GM12878 (cell line): ENCODE results near the gene NGFR. TPM values are rescaled to one million over a fixed set of nuclear protein-coding genes. Genes with fewer than 3 reads are reported as not detected.

Source experiments
- ATAC-seq: fragments of 200-7000 bp; cut with Tn5 transposase; 3 replicates; pipeline ENCODE4 v1.9.1; 2020; ENCODE audit warnings: mild to moderate bottlenecking, moderate library complexity
- BruUV-seq: library from RNA; stranded (reverse); fragments of 400-500 nt; replicated peaks from 2 replicates; lab custom pipeline; 2021; lab: Mats Ljungman, UMichigan
- CTCF ChIA-PET: fragments of 300-600 bp; sonication (Branson Sonifier 250); formaldehyde crosslinking; extraction: SDS; loops from one replicate; lab custom pipeline; 2021; ENCODE audit warnings: inconsistent platforms; lab: Yijun Ruan, JAX
- POLR2A ChIA-PET: fragments of 350-600 bp; formaldehyde crosslinking; extraction: SDS; loops from one replicate; lab custom pipeline; 2021; ENCODE audit warnings: inconsistent platforms; lab: Charles Lee
- RAD21 ChIA-PET: fragments of 300-600 bp; sonication (Branson Sonifier 250); formaldehyde crosslinking; loops from one replicate; lab custom pipeline; 2023; ENCODE audit warnings: antibody characterized with exemption; ENCODE audit not compliant: unreplicated experiment; lab: Charles Lee
- SMC1A ChIA-PET: fragments of 300-600 bp; sonication (Branson Sonifier 250); formaldehyde crosslinking; loops from one replicate; lab custom pipeline; 2023; ENCODE audit not compliant: unreplicated experiment, uncharacterized antibody; lab: Charles Lee
- DNase-seq: peaks from one replicate; pipeline ENCODE4 v3.0.0-alpha.2; 2011; ENCODE audit warnings: low read depth, low spot score
- FAIRE-seq: peaks from 3 replicates; lab custom pipeline; 2011; peaks lifted over from hg19 to GRCh38; lab: Jason Lieb, UNC
- H2AFZ ChIP-seq: 2 replicates; pipeline ENCODE4 v1.6.0; 2011; ENCODE audit warnings: low read depth, low read length, control low read depth; ENCODE audit not compliant: control insufficient read depth
- H3K27ac ChIP-seq: 2 replicates; pipeline ENCODE4 v1.5.1; 2011; ENCODE audit warnings: control low read depth; ENCODE audit not compliant: control insufficient read depth, insufficient read depth
- H3K27me3 ChIP-seq, 2 experiments: replicated peaks in 1 of 2; 2 replicates each; pipeline versions ENCODE4 v1.6.0 to v1.6.1; 2011; ENCODE audit warnings: low read length in 1 of 2; ENCODE audit not compliant: control insufficient read depth in 2 of 2, insufficient read depth in 2 of 2
- H3K36me3 ChIP-seq, 2 experiments: 2 replicates each; pipeline ENCODE4 v1.5.1; 2011; ENCODE audit warnings: low read length in 1 of 2; ENCODE audit not compliant: control insufficient read depth in 2 of 2, insufficient read depth in 2 of 2
- H3K4me1 ChIP-seq: 2 replicates; pipeline ENCODE4 v1.6.1; 2011; ENCODE audit warnings: mild to moderate bottlenecking, low read length, moderate library complexity, mixed read lengths; ENCODE audit not compliant: control insufficient read depth, insufficient read depth
- H3K4me2 ChIP-seq: 2 replicates; pipeline ENCODE4 v1.6.0; 2011; ENCODE audit warnings: control low read depth; ENCODE audit not compliant: control insufficient read depth, insufficient read depth
- H3K4me3 ChIP-seq: fragments of 200-600 bp; sonication (generic); 2 replicates; pipeline ENCODE4 v1.5.1; 2016
- H3K79me2 ChIP-seq: 2 replicates; pipeline ENCODE4 v1.6.0; 2011; ENCODE audit warnings: low read length; ENCODE audit not compliant: control insufficient read depth, insufficient read depth
- H3K9ac ChIP-seq: 2 replicates; pipeline ENCODE4 v1.8.0; 2011; ENCODE audit warnings: low read length, control low read depth, mixed read lengths; ENCODE audit not compliant: control insufficient read depth, insufficient read depth
- H3K9me3 ChIP-seq: replicated peaks from 3 replicates; pipeline ENCODE4 v1.5.1; 2011; ENCODE audit warnings: mild to moderate bottlenecking, low read length; ENCODE audit not compliant: control insufficient read depth, insufficient read depth
- H4K20me1 ChIP-seq: 2 replicates; pipeline ENCODE4 v1.6.0; 2011; ENCODE audit not compliant: control insufficient read depth, insufficient read depth
- BACH1 ChIP-seq: fragments of 450-650 bp; IDR thresholded peaks from 2 replicates; pipeline ENCODE4 v1.6.1; 2017; ENCODE audit warnings: mild to moderate bottlenecking, borderline replicate concordance
- BMI1 ChIP-seq: fragments of 450-650 bp; IDR thresholded peaks from 2 replicates; pipeline ENCODE4 v1.6.1; 2016; ENCODE audit warnings: mild to moderate bottlenecking, moderate library complexity, borderline replicate concordance
- EGR1 ChIP-seq, 2 experiments: IDR thresholded peaks; 1 replicate in 1 of 2; 2 replicates in 1 of 2; pipeline ENCODE4 v1.6.1; 2011 to 2012; ENCODE audit warnings: low read depth in 2 of 2, low read length in 2 of 2, borderline replicate concordance in 1 of 2, mild to moderate bottlenecking in 1 of 2, moderate library complexity in 1 of 2
- JUND ChIP-seq: IDR thresholded peaks from 2 replicates; pipeline ENCODE4 v1.6.1; 2012; ENCODE audit warnings: low read depth, mild to moderate bottlenecking, low read length, improper control_type of control experiment, moderate library complexity
- PKNOX1 ChIP-seq: fragments of 450-650 bp; IDR thresholded peaks from 2 replicates; pipeline ENCODE4 v1.6.1; 2016; ENCODE audit warnings: mild to moderate bottlenecking
- SMAD1 ChIP-seq: fragments of 450-650 bp; IDR thresholded peaks from 2 replicates; pipeline ENCODE4 v1.6.1; 2018; ENCODE audit warnings: mild to moderate bottlenecking, low read depth; ENCODE audit not compliant: partially characterized antibody
- SMARCA5 ChIP-seq: fragments of 450-650 bp; IDR thresholded peaks from 2 replicates; pipeline ENCODE4 v1.6.1; 2017; ENCODE audit warnings: mild to moderate bottlenecking
- SREBF1 ChIP-seq: IDR thresholded peaks from 2 replicates; pipeline ENCODE4 v1.6.1; 2012; ENCODE audit warnings: mild to moderate bottlenecking, low read length
- WGBS: methylation state at CpG from one replicate; pipeline ENCODE4 v1.1.6; 2016; ENCODE audit warnings: low lambda C conversion rate; ENCODE audit not compliant: insufficient replicate concordance, insufficient coverage; ENCODE audit errors: missing lambda C conversion rate; 5-methylcytosine and 5-hydroxymethylcytosine counted together
- in situ Hi-C: fragments of 300-500 bp; cut with MboI; formaldehyde crosslinking; loops from 9 replicates; pipeline ENCODE4 v1.14.3; 2018; ENCODE audit warnings: mixed read lengths
- intact Hi-C: fragments of 100-400 bp; cut with micrococcal nuclease; formaldehyde crosslinking; loops from one replicate; pipeline ENCODE4 v1.14.2; 2022; ENCODE audit not compliant: unreplicated experiment
- polyA plus RNA-seq, 11 experiments: library from polyadenylated mRNA; depleted of rRNA in 4 of 11; unstranded in 6 of 11; stranded (reverse) in 5 of 11; fragments of >200 nt; fragmentation: Nextera tagmentation in 4 of 11; fragmentation: Illumina TruSeq in 1 of 11; extraction: Ambion mirVana in 4 of 11; extraction: Trizol in 1 of 11; gene quantifications; 1 replicate in 1 of 11; 2 replicates in 10 of 11; pipeline versions ENCODE4 v1.2.1 to v1.2.3, GENCODE V29; 2011 to 2016; ENCODE audit warnings: inconsistent platforms in 2 of 11, missing spikeins in 2 of 11, low read depth in 1 of 11
- total RNA-seq, 4 experiments: library from RNA; depleted of rRNA in 3 of 4; stranded (reverse); fragments of >200 nt in 3 of 4; fragmentation: Illumina TruSeq in 1 of 4; extraction: Trizol in 1 of 4; gene quantifications; 2 replicates each; pipeline versions ENCODE4 v1.2.1 to v1.2.3, GENCODE V29; 2013 to 2021

Gene NGFR
- total and polyA plus RNA-seq, 10 of the 15 experiments (the other 5 are each of a cell fraction or from before 2014, with no cell fraction given): 0.05 to 0.28 (median 0.08) TPM; not detected in 1

- TF ChIP-seq SREBF1 (no peak), SMAD1 (no peak), JUND (no peak), SMARCA5 (no peak), EGR1 (IDR thresholded peaks at IDR 0.05; ENCODE audit: borderline replicate concordance in 1 of 2, low read depth in 2 of 2, low read length in 2 of 2) (no peak)
- Histone ChIP-seq H4K20me1 (no peaks in the 10 kb centered on the region), H3K27me3 (peaks cover 0 to 4% of the 10 kb centered on the region in 2 experiments; a peak in 2 of 4 replicates), H3K4me1 (no peaks in the 10 kb centered on the region), H3K4me2 (no peak overlapping the region), H3K4me3 (no peak overlapping the region), H3K27ac (no peak overlapping the region), H3K79me2 (no peaks in the 10 kb centered on the region), H3K9ac (no peak overlapping the region), H3K9me3 (no peaks in the 10 kb centered on the region), H3K36me3 (no peaks in the 10 kb centered on the region), H2AFZ (no peak overlapping the region)
- POLR2A ChIA-PET: no interaction called here
- FAIRE-seq: no peak
- 6% methylated on average over 3 of the region's 3 CpGs for WGBS
- DNase-seq: no peak
- ATAC-seq: no peak
- intact Hi-C loops: no loop called here
- CTCF ChIA-PET: interaction anchor here (0.6 kb wide), 1 partner anchor 60 kb away, joined by 3 read pairs; no protein-coding TSS in a partner anchor
- BruUV-seq: no TSS peak
- SMC1A ChIA-PET: interaction anchor here (0.6 to 1.1 kb wide), 2 partner anchors 13 to 33 kb away, joined by 3 to 4 read pairs; no protein-coding TSS in a partner anchor
- RAD21 ChIA-PET: no interaction called here
- in situ Hi-C loops: no loop called here
Observed at GRCh38 chr17:49450735-49451134, 44.4 kb upstream of the NGFR start.

DNA sequence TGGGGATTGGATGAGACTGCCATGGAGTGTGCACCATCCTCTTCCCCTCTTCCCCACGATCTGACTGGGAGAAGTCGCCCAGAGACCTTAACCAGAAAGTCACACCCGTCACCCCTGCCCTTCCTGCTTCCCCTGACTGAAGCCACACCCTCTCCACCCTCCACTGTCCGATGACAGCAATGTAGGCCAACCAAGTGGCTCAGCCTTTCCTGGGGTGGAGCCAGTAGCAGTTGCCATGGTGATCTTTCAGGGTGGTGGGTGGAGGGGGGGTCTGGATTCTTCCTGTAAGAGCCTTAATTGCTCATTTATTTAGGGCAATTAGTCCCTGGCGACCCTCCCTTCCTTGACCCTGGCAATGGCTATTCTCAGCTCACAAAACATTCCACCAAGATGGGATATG lies 42.9 kb upstream of the NGFR start:
- RAD21 ChIA-PET: no interaction called here
- Histone ChIP-seq H3K4me1 (no peaks in the 10 kb centered on the region), H3K36me3 (no peaks in the 10 kb centered on the region), H3K4me3 (no peak overlapping the region), H3K27ac (no peak overlapping the region), H4K20me1 (no peaks in the 10 kb centered on the region), H3K79me2 (no peaks in the 10 kb centered on the region), H3K4me2 (no peak overlapping the region), H3K27me3 (peaks cover under 1 to 1% of the 10 kb centered on the region in 2 experiments; a peak in 2 of 4 replicates), H3K9me3 (no peaks in the 10 kb centered on the region), H2AFZ (no peak overlapping the region), H3K9ac (no peak overlapping the region)
- no peak for ATAC-seq
- in situ Hi-C loops: no loop called here
- no peak for FAIRE-seq
- 11% methylated on average over 5 of the region's 5 CpGs for WGBS
- DNase-seq: no peak
- intact Hi-C loops: no loop called here
- TF ChIP-seq BACH1: no peak
- peak; percentile 73 for TF ChIP-seq PKNOX1
- TF ChIP-seq BMI1: 0 out of 2 replicates have a peak, but pooled peaks have one; percentile 23
- CTCF ChIA-PET: interaction anchor here (0.7 kb wide), 1 partner anchor 774 kb away, joined by 3 read pairs; no protein-coding TSS in a partner anchor
- SMC1A ChIA-PET: no interaction called here
- BruUV-seq: no TSS peak
- POLR2A ChIA-PET: no interaction called here
